ENCODE measurements around the gene ZNF346.
"Not testable (repeated sequence)": the region's sequence is repeated elsewhere in the genome, so short reads cannot be mapped to it uniquely, and the experiment has no call there.

ZNF346 gene, protein sequence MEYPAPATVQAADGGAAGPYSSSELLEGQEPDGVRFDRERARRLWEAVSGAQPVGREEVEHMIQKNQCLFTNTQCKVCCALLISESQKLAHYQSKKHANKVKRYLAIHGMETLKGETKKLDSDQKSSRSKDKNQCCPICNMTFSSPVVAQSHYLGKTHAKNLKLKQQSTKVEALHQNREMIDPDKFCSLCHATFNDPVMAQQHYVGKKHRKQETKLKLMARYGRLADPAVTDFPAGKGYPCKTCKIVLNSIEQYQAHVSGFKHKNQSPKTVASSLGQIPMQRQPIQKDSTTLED

DNA sequence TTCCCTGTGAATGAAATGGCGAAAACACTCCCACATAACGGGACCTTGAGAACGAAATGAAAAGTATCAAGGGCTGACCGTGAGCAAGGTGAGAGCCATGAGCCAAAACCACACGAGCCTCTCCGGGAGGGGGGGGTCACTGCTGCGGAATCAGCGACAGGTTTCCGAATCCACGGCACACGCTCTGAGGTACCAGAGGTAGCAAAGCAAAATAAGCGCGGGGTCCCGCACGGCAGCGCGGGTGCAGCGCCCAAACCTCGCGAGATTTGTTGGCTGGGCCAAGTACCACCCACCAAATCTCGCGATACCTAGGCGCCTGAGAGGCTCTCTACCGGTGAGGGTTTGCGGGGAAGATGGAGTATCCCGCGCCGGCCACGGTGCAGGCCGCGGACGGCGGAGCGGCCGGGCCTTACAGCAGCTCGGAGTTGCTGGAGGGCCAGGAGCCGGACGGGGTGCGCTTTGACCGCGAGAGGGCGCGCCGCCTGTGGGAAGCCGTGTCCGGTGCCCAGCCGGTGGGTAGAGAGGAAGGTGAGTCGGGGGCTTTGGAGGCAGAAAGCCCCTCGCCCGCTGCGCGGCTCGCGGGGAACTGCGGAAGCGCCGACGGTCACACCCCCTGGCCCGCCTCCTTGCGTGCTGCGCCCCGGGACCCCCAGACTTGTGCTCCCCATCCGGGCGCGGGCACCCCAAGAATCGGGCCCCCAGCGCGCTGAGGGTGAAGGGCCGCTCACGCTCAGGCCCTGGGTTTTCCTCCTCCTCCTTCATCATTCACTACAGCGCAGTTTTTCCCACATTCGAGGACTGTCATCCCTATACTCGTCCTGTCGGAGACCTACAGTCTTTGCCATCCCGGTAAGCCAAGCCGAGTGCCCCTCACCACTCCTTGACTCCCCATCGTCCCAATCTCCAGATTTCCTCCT, at the start of gene ZNF346:
Gene ZNF346 (plus strand): TSS at position 311 of the 917 bp plus-strand sequence. CDS start 43 bp downstream, at position 354.
- Histone ChIP-seq H4K20me1 (ENCODE audit: insufficient read depth, low read length) (no peaks in the 10 kb centered on the region; the same call in 1 of the 2 replicates), H3K36me3 (ENCODE audit: insufficient read depth, low read length) (peaks cover 23% of the 10 kb centered on the region), H3K9me3 (ENCODE audit: insufficient read depth, low read length, severe bottlenecking) (no peaks in the 10 kb centered on the region), H3K4me3 (ENCODE audit: low read depth in 1 of 2, low read length in 2 of 2) (peak within 1 kb of the TSS; percentile 65 to 81), H3K9ac (ENCODE audit: low read depth, low read length) (peak within 1 kb of the TSS; percentile 94), H3K4me1 (ENCODE audit: insufficient read depth, low read length) (peaks cover 39% of the 10 kb centered on the region), H3K79me2 (ENCODE audit: insufficient read depth, low read length) (peaks cover 70% of the 10 kb centered on the region), H3K27ac (ENCODE audit: low read length) (peak within 1 kb of the TSS; percentile 90), H3K4me2 (ENCODE audit: insufficient read depth, low read length) (peak within 1 kb of the TSS; percentile 82), H3K27me3 (ENCODE audit: insufficient read depth, low read length, poor library complexity) (no peaks in the 10 kb centered on the region), H2AFZ (ENCODE audit: low read depth, low read length) (peak within 1 kb of the TSS; percentile 97)
- ATAC-seq (ENCODE audit: insufficient read depth, low read depth) (peak; percentile 97), DNase-seq (peak; percentile 93)
- TF ChIP-seq, protein P1, sequence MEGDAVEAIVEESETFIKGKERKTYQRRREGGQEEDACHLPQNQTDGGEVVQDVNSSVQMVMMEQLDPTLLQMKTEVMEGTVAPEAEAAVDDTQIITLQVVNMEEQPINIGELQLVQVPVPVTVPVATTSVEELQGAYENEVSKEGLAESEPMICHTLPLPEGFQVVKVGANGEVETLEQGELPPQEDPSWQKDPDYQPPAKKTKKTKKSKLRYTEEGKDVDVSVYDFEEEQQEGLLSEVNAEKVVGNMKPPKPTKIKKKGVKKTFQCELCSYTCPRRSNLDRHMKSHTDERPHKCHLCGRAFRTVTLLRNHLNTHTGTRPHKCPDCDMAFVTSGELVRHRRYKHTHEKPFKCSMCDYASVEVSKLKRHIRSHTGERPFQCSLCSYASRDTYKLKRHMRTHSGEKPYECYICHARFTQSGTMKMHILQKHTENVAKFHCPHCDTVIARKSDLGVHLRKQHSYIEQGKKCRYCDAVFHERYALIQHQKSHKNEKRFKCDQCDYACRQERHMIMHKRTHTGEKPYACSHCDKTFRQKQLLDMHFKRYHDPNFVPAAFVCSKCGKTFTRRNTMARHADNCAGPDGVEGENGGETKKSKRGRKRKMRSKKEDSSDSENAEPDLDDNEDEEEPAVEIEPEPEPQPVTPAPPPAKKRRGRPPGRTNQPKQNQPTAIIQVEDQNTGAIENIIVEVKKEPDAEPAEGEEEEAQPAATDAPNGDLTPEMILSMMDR (IDR thresholded peaks at IDR 0.05; ENCODE audit: borderline replicate concordance, extremely low read depth, low read length, poor library complexity, severe bottlenecking): peak; percentile 51
- TF ChIP-seq EZH2 (IDR thresholded peaks at IDR 0.05; ENCODE audit: borderline replicate concordance, low read depth, low read length, severe bottlenecking): no peak

DNA sequence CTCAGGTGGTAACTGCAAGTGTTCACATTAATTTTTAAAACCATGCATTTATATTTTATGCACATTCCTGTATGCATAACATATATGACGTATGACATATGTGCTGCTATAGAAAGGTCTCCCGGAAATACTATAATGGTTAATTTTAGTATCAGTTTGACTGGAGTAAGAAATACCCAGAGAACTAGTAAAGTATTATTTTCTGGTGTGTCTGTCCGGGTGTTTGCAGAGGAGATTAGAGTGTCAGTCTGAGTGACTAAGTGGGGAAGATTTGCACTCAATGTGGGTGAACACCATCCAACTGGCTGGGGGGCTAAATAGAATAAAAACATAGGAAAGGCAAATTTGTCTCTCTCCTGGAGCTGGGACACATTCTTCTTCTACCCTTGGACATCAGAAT, 42.8 kb upstream of the ZNF346 start:
- no peak overlapping the region for H3K4me3 ChIP-seq (ENCODE audit: low read depth in 1 of 2, low read length in 2 of 2)
- TF ChIP-seq, protein P1 (IDR thresholded peaks at IDR 0.05; ENCODE audit: borderline replicate concordance, extremely low read depth, low read length, poor library complexity, severe bottlenecking): no peak
- no peak for TF ChIP-seq EZH2 (IDR thresholded peaks at IDR 0.05; ENCODE audit: borderline replicate concordance, low read depth, low read length, severe bottlenecking)
- no peaks in the 10 kb centered on the region for H3K4me1 ChIP-seq (ENCODE audit: insufficient read depth, low read length)
- peaks cover 68% of the 10 kb centered on the region for H3K36me3 ChIP-seq (ENCODE audit: insufficient read depth, low read length)
- H2AFZ ChIP-seq (ENCODE audit: low read depth, low read length): no peak overlapping the region
- no peak overlapping the region for H3K4me2 ChIP-seq (ENCODE audit: insufficient read depth, low read length)
- no peak overlapping the region for H3K27ac ChIP-seq (ENCODE audit: low read length)
- H4K20me1 ChIP-seq (ENCODE audit: insufficient read depth, low read length): no peaks in the 10 kb centered on the region; the same call in 1 of the 2 replicates
- H3K9ac ChIP-seq (ENCODE audit: low read depth, low read length): no peak overlapping the region
- no peaks in the 10 kb centered on the region for H3K27me3 ChIP-seq (ENCODE audit: insufficient read depth, low read length, poor library complexity)
- no peaks in the 10 kb centered on the region for H3K9me3 ChIP-seq (ENCODE audit: insufficient read depth, low read length, severe bottlenecking)
- peaks cover 59% of the 10 kb centered on the region for H3K79me2 ChIP-seq (ENCODE audit: insufficient read depth, low read length)
- ATAC-seq (ENCODE audit: insufficient read depth, low read depth) (no peak), DNase-seq (no peak)

DNA sequence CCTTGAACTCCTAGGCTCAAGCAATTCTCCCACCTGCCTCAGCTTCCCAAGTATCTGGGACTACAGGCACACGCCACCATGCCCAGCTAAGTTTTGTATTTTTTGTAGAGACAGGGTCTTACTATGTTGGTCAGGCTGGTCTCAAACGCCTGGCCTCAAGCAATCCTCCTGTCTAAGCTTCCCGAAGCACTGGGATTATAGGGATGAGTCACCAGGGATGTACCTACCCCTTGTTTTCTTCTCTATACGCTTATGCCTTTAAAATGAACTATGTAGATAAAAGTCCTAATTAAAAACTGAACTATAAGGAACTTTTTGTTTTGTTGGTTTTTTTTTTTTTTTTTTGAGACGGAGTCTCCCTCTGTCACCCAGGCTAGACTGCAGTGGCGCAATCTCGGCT, 41.7 kb upstream of the ZNF346 start:
- no peak overlapping the region for H3K27ac ChIP-seq (ENCODE audit: low read length)

DNA sequence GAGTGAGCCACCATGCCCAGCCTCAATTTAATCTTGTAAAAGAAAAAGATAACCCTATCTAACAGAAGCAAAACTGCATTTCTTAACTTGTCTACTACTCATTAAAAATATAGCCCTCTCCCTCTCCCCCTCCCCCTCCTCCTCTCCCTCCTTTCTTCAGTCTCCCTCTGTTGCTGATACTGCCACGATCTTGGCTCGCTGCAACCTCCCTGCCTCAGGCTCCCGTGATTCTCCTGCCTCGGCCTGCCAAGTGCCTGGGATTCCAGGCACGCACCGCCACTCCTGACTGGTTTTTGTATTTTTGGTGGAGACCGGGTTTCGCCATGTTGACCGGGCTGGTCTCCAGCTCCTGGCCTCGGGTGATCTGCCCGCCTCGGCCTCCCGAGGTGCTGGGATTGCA, 39.4 kb upstream of the ZNF346 start:
- not testable (repeated sequence) for H3K4me3 ChIP-seq (ENCODE audit: low read depth in 1 of 2, low read length in 2 of 2); H3K27ac ChIP-seq (ENCODE audit: low read length); H3K9me3 ChIP-seq (ENCODE audit: insufficient read depth, low read length, severe bottlenecking); H3K9ac ChIP-seq (ENCODE audit: low read depth, low read length); ATAC-seq (ENCODE audit: insufficient read depth, low read depth); DNase-seq; H2AFZ ChIP-seq (ENCODE audit: low read depth, low read length); H3K4me2 ChIP-seq (ENCODE audit: insufficient read depth, low read length); H3K27me3 ChIP-seq (ENCODE audit: insufficient read depth, low read length, poor library complexity)
- peaks cover 76% of the 10 kb centered on the region for H3K79me2 ChIP-seq (ENCODE audit: insufficient read depth, low read length)
- peaks cover 58% of the 10 kb centered on the region for H3K36me3 ChIP-seq (ENCODE audit: insufficient read depth, low read length)
- peaks cover 11% of the 10 kb centered on the region; the same call in 1 of the 2 replicates for H4K20me1 ChIP-seq (ENCODE audit: insufficient read depth, low read length)
- peaks cover 14% of the 10 kb centered on the region for H3K4me1 ChIP-seq (ENCODE audit: insufficient read depth, low read length)

More for the DNA sequence above, 41.7 kb upstream of the ZNF346 start:
- Histone ChIP-seq H3K36me3 (ENCODE audit: insufficient read depth, low read length) (peaks cover 58% of the 10 kb centered on the region), H4K20me1 (ENCODE audit: insufficient read depth, low read length) (peaks cover 1% of the 10 kb centered on the region; the same call in 1 of the 2 replicates), H3K4me1 (ENCODE audit: insufficient read depth, low read length) (peaks cover 7% of the 10 kb centered on the region), H3K9ac (ENCODE audit: low read depth, low read length) (no peak overlapping the region), H3K27me3 (ENCODE audit: insufficient read depth, low read length, poor library complexity) (no peaks in the 10 kb centered on the region), H3K9me3 (ENCODE audit: insufficient read depth, low read length, severe bottlenecking) (no peaks in the 10 kb centered on the region), H3K79me2 (ENCODE audit: insufficient read depth, low read length) (peaks cover 63% of the 10 kb centered on the region), H3K4me3 (ENCODE audit: low read depth in 1 of 2, low read length in 2 of 2) (no peak overlapping the region), H3K4me2 (ENCODE audit: insufficient read depth, low read length) (no peak overlapping the region), H2AFZ (ENCODE audit: low read depth, low read length) (no peak overlapping the region)
- TF ChIP-seq, protein P1 (IDR thresholded peaks at IDR 0.05; ENCODE audit: borderline replicate concordance, extremely low read depth, low read length, poor library complexity, severe bottlenecking): no peak
- TF ChIP-seq EZH2 (IDR thresholded peaks at IDR 0.05; ENCODE audit: borderline replicate concordance, low read depth, low read length, severe bottlenecking): no peak
- DNase-seq: no peak
- no peak for ATAC-seq (ENCODE audit: insufficient read depth, low read depth)

DNA sequence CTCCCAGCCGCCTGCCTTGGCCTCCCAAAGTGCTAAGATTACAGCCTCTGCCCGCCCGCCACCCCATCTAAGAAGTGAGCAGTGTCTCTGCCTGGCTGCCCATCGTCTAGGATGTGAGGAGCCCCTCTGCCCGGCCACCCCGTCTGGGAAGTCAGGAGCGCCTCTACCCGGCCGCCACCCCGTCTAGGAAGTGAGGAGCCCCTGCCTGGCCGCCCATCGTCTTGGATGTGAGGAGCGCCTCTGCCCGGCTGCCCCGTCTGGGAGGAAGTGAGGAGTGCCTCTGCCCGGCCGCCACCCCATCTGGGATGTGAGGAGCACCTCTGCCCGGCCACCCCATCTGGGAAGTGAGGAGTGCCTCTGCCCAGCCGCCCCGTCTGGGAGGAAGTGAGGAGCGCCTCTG, 38.9 kb upstream of the ZNF346 start:
- not testable (repeated sequence) for H3K4me3 ChIP-seq (ENCODE audit: low read depth in 1 of 2, low read length in 2 of 2); ATAC-seq (ENCODE audit: insufficient read depth, low read depth); H3K9ac ChIP-seq (ENCODE audit: low read depth, low read length); H3K27ac ChIP-seq (ENCODE audit: low read length); H3K9me3 ChIP-seq (ENCODE audit: insufficient read depth, low read length, severe bottlenecking); H3K27me3 ChIP-seq (ENCODE audit: insufficient read depth, low read length, poor library complexity); H2AFZ ChIP-seq (ENCODE audit: low read depth, low read length); H3K4me2 ChIP-seq (ENCODE audit: insufficient read depth, low read length)
- Histone ChIP-seq H3K4me1 (ENCODE audit: insufficient read depth, low read length) (peaks cover 14% of the 10 kb centered on the region), H3K79me2 (ENCODE audit: insufficient read depth, low read length) (peaks cover 78% of the 10 kb centered on the region), H3K36me3 (ENCODE audit: insufficient read depth, low read length) (peaks cover 55% of the 10 kb centered on the region), H4K20me1 (ENCODE audit: insufficient read depth, low read length) (peaks cover 13% of the 10 kb centered on the region; the same call in 1 of the 2 replicates)
- DNase-seq: peak; percentile 25
